ENCODE measurements around the gene MOV10L1.

GRCh38 chr22:50111056-50111455, 21.2 kb downstream of the MOV10L1 start:
- TF ChIP-seq CTCF (conservative IDR thresholded peaks at IDR 0.05; ENCODE audit: low read length) (no peak), EZH2phosphoT487 (IDR thresholded peaks at IDR 0.05; ENCODE audit: borderline replicate concordance, low read depth, low read length) (no peak)
